Measurements from ENCODE around the gene ADCY9.

Gene ADCY9

GRCh38 chr16:4032768-4033167 lies 83.5 kb downstream of the ADCY9 start:
- DNase-seq (ENCODE audit: low read depth in 2 of 2), result no peak

GRCh38 chr16:4028144-4028543 lies 88.1 kb downstream of the ADCY9 start:
- DNase-seq (ENCODE audit: low read depth in 2 of 2), result no peak

GRCh38 chr16:4026854-4027253 lies 89.4 kb downstream of the ADCY9 start:
- DNase-seq (ENCODE audit: low read depth in 2 of 2), result no peak

GRCh38 chr16:4025428-4025827 lies 90.8 kb downstream of the ADCY9 start:
- no peak for DNase-seq (ENCODE audit: low read depth in 2 of 2)

GRCh38 chr16:4021916-4022315 lies 94.3 kb downstream of the ADCY9 start:
- DNase-seq (ENCODE audit: low read depth in 2 of 2), result no peak

- DNase-seq (ENCODE audit: low read depth in 2 of 2), result no peak
Measured at GRCh38 chr16:4021070-4021779, 95.0 kb downstream of the ADCY9 start.

GRCh38 chr16:4019371-4019791 lies 96.9 kb downstream of the ADCY9 start:
- DNase-seq (ENCODE audit: low read depth in 2 of 2), result no peak

- DNase-seq (ENCODE audit: low read depth in 2 of 2), result no peak
Measured at GRCh38 chr16:4018391-4018790, 97.9 kb downstream of the ADCY9 start.

GRCh38 chr16:4017807-4018206 lies 98.4 kb downstream of the ADCY9 start:
- DNase-seq (ENCODE audit: low read depth in 2 of 2), result no peak

GRCh38 chr16:4016658-4017057 lies 99.6 kb downstream of the ADCY9 start:
- no peak for DNase-seq (ENCODE audit: low read depth in 2 of 2)

GRCh38 chr16:4016005-4016352 lies 100.3 kb downstream of the ADCY9 start:
- no peak for DNase-seq (ENCODE audit: low read depth in 2 of 2)

- no peak for DNase-seq (ENCODE audit: low read depth in 2 of 2)
Measured at GRCh38 chr16:4015275-4016004, 100.8 kb downstream of the ADCY9 start.

- DNase-seq (ENCODE audit: low read depth in 2 of 2), result no peak
Measured at GRCh38 chr16:4011940-4012629, 104.2 kb downstream of the ADCY9 start.

GRCh38 chr16:4011225-4011939 lies 104.9 kb downstream of the ADCY9 start:
- DNase-seq (ENCODE audit: low read depth in 2 of 2), result no peak

GRCh38 chr16:4010225-4011158 lies 105.8 kb downstream of the ADCY9 start:
- no peak for DNase-seq (ENCODE audit: low read depth in 2 of 2)

GRCh38 chr16:4009177-4009576 lies 107.1 kb downstream of the ADCY9 start:
- no peak for DNase-seq (ENCODE audit: low read depth in 2 of 2)

- DNase-seq (ENCODE audit: low read depth in 2 of 2), result no peak
Measured at GRCh38 chr16:4008116-4008515, 108.1 kb downstream of the ADCY9 start.

- DNase-seq (ENCODE audit: low read depth in 2 of 2), result no peak
Measured at GRCh38 chr16:4006397-4006999, 109.7 kb downstream of the ADCY9 start.

GRCh38 chr16:4005731-4006130 lies 110.5 kb downstream of the ADCY9 start:
- no peak for DNase-seq (ENCODE audit: low read depth in 2 of 2)

GRCh38 chr16:4005281-4005680 lies 111.0 kb downstream of the ADCY9 start:
- no peak for DNase-seq (ENCODE audit: low read depth in 2 of 2)

- no peak for DNase-seq (ENCODE audit: low read depth in 2 of 2)
Measured at GRCh38 chr16:4004206-4004605, 112.0 kb downstream of the ADCY9 start.
